Measurements from ENCODE around the gene HELLS.
"Not testable (repeated sequence)": the region's sequence is repeated elsewhere in the genome, so short reads cannot be mapped to it uniquely, and the experiment has no call there.

HELLS gene

DNA sequence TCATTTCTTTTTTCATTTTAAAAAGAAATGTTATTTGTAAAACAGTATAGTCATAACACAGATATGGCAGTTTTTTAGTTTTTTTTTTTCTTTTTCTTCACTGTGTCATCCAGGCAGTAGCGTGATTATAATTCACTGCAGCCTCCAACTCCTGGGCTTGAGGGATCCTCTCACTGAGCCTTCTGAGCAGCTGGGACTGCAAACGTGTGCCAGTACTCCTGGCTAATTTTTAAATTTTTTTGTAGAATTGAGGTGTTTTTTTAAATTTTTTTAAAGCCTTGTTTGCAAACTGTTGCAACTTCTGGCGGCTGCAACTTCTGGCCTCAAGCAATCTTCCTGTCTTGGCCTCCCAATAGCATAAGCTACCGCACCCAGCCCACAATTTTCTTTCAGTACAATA lies 63.0 kb downstream of the HELLS start:
- DNase-seq, result no peak

DNA sequence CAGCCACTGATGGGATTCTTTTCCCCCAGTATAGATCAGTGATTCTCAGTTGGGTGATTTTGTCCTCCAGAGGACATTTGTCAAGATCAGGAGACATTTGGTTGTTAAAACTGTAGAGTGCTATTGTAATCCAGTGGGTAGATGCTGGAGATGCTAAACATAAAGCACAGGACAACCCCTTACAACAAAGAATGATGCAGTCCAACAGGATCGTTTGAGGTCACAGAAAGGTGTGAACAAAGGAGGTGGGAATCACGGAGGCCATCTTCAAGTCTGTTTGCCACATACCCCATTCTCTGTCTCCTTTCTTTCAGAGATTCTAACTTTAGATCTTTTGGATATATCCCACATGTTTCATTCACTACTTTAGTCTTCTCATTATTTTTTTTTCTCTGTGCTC lies 69.0 kb downstream of the HELLS start:
- DNase-seq, result no peak

DNA sequence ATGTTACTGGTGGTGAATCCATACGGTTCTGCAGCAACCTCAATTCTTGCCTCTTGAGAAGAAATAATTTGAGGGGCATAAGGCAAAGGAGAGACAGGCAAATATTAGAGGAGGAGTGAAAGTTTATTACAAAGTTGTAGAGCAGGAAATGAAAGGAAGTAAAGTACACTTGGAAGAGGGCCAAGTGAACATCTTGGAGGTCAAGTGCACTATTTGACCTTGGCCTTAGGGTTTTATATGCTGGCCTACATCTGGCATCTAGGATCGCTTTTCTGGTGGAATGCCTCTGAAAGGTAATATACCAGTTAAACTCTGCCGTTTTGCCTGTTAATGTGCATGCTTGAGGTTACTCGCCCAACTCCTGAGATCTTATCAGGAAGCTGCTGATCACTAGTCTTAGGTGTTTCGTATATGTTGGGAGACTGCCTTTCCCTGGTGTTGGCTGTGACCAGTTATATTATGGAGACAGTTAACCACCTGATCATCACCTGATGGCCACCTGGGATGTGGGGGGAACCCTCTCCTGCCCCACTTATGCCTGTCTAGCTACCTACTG lies 71.9 kb downstream of the HELLS start:
- DNase-seq, result no peak

DNA sequence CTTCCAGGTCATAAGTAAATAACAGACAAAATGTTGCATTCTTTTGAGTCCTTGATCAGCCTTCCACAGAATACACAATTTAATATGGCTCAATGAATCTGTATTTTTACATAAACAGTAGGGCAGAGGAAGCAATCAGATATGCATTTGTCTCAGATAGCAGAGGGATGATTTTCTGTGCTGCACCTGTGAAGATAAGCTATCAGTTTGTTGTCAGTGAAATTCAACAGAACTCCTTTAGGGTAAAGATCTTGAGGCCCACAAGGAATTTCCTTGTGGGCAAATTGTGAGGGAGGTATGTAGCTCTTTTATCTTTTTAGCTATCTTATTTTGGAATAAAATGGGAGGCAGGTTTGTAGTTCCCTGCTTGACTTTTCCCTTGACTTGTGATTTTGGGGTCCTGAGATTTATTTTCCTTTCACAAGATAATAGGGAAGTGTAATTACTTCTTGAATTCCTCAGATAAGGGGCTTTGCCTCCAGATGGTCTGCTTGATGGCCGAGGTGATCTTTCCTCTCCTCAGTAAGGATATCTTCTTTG lies 77.1 kb downstream of the HELLS start:
- DNase-seq, result no peak

DNA sequence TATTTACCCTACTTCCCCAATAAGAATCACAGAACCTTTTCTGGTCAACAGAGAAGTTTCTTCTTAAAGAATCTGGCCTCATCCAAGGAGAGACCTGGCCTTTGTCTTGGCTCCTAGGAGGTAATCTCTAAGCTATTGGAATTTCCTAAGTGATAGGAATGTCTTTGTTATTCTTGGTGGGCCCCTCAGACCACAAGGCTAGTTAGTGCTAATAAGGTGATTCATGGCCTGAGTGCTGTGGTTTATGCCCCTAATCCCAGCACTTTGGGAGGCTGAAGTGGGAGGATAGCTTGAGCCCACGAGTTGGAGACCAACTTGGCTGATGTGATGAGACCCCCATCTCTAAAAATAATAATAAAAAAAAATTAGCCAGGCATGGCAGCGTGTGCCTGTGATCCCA lies 78.0 kb downstream of the HELLS start:
- no peak for DNase-seq

DNA sequence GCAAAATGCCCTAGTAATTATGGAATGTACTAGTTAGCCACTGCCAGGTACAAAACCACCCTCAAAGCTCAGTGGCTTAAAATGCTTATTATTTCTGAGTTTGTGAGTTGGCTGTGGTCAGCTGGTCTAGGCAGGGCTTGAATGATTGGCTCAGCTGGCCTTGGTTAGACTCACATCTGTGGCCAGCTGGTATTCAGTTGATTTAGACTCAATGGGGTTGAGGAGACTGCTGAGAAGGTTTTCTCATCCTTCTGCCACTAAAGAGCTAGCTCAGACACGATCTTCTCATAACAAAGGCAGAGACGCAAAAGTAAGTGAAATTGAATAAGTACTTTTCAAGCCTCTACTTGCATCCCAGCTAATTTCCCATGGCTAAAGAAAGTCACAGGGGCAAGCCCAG lies 80.9 kb downstream of the HELLS start:
- DNase-seq, result no peak

DNA sequence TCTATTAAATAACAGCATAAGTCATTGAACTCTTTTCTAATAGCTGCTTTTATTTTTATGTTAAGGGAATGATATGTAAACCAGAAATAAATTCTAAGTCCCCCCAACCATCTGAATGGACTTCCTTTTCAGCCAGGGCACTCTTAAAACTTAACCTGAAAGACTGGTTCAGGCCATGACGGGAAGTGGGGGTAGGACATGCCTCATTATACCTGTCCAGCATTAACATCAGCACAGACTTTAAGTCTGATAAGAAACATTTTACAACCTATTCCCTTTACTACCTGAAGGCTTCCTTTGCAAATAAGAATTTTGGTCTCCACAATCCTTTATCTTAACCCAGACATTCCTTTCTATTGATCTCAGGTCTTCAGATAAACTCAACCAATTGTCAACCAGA lies 81.9 kb downstream of the HELLS start:
- no peak for DNase-seq

DNA sequence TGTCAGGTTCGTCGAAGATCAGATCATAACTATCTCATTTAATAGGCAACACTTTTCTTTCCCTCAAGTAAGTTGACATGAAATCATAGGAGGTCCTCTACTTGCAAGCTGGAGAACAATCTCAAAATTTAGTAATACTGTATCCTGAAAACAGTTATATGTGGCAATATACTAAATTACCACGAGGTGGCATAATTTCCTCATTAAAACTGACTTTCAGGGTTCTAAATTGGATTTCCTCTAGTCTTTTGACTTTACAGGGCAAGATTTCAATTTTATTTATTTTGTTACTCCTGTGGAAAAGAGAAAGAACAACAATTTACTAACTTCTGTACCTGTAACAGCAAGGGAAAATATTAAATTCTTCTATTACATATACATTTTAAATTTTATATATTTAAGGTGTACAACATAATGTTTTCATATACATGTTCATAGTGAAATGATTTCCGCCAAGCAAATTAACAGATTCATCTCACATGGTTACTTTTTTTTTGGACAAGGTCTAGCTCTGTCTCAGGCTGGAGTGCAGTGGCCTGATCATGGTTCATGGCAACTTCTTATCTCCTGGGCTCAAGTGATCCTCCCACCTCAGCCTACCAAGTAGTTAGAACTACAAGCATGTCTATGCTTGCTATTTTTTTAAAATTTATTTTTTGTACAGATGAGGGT lies 84.6 kb downstream of the HELLS start:
- DNase-seq, result peak in 2 of 3 experiments; percentile 41 to 45

DNA sequence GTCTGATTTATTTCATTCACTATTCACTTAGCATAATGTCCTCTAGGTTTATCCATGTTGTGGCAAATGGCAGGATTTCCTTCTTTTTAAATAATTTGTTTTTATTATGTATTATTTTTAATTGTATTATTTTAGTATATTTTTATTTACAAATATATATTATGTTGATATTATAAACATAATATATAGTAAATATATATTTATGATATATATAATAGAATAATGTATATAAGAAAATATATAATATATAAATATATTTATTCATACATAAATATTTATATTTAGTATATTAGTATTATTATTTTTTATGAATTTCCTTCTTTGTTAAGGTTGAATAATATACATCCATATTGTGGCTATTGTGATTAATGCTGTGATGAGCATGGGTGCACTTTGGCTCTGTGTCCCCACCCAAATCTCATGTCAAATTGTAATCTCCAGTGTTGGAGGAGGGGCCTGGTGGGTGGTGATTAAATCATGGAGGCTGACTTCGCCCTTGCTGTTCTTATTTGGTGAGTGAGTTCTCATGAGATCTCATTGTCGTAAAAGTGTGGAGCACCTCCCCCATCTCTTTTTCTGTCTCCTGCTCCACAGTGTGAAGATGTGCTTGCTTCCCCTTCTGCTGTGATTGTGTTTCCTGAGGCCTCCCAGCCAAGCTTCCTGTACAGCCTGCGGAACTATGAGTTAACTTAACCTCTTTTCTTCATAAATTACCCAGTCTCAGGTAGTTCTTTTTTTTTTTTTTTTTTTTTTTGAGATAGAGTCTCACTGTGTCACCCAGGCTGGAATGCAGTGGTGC lies 85.7 kb downstream of the HELLS start:
- no peak for DNase-seq

DNA sequence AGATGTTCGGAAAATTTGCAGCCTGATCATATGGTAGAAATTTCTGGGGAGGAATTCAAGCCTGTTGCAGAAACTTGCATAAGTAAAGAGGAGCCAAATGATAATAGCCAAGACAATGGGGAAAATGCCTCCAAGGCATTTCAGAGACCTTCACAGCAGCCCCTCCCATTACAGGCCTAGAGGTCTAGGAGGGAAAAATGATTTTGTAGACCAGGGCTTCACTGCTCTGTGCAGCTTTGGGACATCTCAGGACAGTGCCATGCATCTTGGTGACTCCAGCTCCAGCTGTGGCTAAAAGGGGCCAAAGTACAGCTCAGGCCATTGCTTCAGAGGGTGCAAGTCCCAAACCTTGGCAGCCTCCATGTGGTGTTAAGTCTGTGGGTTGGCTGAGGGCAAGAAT lies 87.4 kb downstream of the HELLS start:
- DNase-seq, result no peak

DNA sequence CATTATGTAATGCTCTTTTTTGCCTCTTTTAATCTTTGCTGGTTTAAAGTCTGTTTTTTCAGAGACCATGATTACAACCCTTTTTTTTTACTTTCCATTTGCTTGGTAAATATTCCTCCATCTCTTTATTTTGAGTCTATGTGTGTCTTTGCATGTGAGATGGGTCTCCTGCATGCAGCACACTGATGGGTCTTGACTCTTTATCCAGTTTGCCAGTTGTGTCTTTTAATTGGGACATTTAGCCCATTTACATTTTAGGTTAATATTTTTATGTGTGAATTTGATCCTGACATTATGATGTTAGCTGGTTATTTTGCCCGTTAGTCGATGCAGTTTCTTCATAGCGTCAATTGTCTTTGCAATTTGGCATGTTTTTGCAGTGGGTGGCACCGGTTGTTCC lies 92.5 kb downstream of the HELLS start:
- DNase-seq, result not testable (repeated sequence)

DNA sequence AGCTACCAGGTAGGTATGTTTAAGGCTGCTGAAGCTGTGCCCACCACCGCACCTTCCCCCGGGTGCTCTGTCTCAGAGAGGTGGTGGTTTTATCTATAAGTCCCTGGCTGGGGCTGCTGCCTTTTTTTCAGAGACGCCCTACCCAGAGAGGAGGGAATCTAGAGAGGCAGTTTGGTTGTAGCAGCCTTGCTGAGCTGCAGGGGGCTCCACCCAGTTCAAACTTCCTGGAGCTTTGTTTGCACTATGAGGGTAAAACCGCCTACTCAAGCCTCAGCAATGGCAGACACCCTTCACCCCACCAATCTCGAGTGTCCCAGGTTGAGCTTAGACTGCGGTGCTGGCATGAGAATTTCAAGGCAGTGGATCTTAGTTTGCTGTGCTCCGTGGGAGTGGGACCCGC lies 94.3 kb downstream of the HELLS start:
- no peak for DNase-seq

DNA sequence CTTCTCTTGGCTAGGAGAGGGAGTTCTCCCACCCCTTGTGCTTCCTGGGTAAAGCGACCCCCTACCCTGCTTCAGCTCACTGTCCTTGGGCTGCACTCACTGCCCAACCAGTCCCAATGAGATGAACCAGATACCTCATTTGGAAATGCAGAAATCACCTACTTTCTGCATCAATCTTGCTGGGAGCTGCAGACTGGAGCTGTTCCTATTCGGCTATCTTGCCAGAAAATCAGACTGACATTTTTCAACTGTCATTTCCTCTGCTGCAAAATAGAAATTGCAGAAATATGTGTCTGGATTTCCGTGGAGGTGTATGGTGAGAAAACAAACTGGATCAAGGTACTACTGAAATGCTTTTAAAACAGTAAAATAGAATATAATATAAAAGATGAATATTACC lies 95.0 kb downstream of the HELLS start:
- DNase-seq, result no peak

DNA sequence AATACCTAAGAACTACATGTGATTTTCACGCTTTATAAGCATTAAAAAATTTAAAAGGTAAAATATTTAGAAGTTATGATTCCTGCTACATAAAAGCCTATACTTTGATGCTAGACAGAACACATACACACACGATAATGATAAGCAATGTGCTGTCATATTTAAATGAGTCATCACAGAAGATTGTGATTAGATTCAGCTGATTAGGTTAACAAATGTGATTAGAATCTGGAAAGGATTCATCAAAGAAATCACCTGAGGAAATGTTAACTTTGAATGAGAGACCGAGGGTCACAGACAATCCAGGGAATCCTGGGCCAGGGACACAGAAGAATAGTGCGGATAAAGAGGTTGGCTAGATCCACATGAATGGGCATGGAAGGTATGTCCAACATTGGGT lies 95.9 kb downstream of the HELLS start:
- no peak for DNase-seq

DNA sequence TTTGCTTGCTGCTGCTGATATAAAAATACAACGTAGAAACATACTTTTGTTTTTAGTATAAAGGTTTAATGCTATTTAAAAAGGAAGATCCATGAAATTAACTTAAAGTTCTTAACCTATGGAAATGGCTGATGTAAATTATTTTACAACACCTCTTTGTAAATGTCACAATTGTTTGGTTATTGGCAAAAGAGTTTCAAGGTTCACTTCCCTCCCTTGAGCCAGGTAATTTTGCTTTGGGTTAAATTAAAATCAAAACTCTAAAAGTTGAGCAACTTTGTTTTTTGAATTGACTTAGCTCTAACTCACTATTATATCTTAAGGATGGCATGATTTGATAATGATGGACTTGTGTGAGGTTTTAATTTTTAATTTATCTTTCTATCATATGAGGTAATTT lies 98.8 kb downstream of the HELLS start:
- DNase-seq, result no peak

DNA sequence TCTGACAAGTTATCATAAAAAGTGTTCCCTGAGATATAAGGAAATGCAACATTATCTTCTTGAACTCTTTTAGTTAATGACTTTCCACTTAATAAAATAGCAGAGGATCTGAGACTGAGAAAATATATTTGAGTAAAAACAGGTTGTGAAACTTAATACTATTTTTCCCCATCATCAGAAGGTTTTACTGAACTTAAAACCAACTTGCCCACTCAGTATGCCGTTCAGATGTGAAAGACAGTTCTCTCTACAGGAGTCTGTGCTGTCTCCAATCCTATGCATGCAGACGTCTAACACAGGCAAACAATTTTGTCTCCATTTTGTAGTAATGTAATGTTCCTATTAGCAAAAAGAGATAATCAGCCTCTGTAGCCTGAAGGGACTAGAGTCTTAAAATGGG lies 99.7 kb downstream of the HELLS start:
- DNase-seq, result no peak

Measured in NCI-H1417 (cell line).